PC-9 (cell line): ENCODE data around the gene PALM3. TPM values are rescaled to one million over a fixed set of nuclear protein-coding genes. Genes with fewer than 3 reads are reported as not detected.
"Not testable (repeated sequence)": the region's sequence is repeated elsewhere in the genome, so short reads cannot be mapped to it uniquely, and the experiment has no call there.

Experiments
- BruUV-seq: library from RNA; stranded (reverse); fragments of 400-500 nt; replicated peaks from 2 replicates; lab custom pipeline; 2021; lab: Mats Ljungman, UMichigan
- CTCF ChIA-PET: fragments of 300-600 bp; sonication (Branson Sonifier 250); formaldehyde crosslinking; loops from one replicate; lab custom pipeline; 2022; ENCODE audit warnings: antibody characterized with exemption; lab: Charles Lee
- POLR2A ChIA-PET: fragments of 300-600 bp; sonication (Branson Sonifier 250); formaldehyde crosslinking; loops from one replicate; lab custom pipeline; 2022; ENCODE audit warnings: antibody characterized with exemption; ENCODE audit not compliant: unreplicated experiment; lab: Charles Lee
- DNase-seq, 2 experiments: peaks; one replicate each; pipeline versions ENCODE4 v3.0.0 to v3.0.0-alpha.2; 2015 to 2022; ENCODE audit warnings: mixed read lengths in 1 of 2
- H2AFZ ChIP-seq: fragments of 200-600 bp; sonication (generic); 2 replicates; pipeline ENCODE4 v1.8.1; 2017; ENCODE audit warnings: antibody characterized with exemption
- H3F3A ChIP-seq: fragments of 200-600 bp; sonication (generic); 2 replicates; pipeline ENCODE4 v1.8.1; 2017; ENCODE audit warnings: antibody characterized with exemption, mild to moderate bottlenecking, low read depth; ENCODE audit not compliant: insufficient read depth
- H3K27ac ChIP-seq: fragments of 200-600 bp; sonication (generic); 2 replicates; pipeline ENCODE4 v1.6.1; 2016; ENCODE audit warnings: mixed run types
- H3K27me3 ChIP-seq: fragments of 200-600 bp; sonication (generic); 2 replicates; pipeline ENCODE4 v1.6.1; 2016; ENCODE audit warnings: low read depth, mixed run types; ENCODE audit not compliant: insufficient read depth
- H3K36me3 ChIP-seq: fragments of 200-600 bp; sonication (generic); 2 replicates; pipeline ENCODE4 v1.6.1; 2016; ENCODE audit warnings: low read depth, mixed run types
- H3K4me1 ChIP-seq: fragments of 200-600 bp; sonication (generic); replicated peaks from 2 replicates; pipeline ENCODE4 v1.6.1; 2016; ENCODE audit warnings: mixed run types; ENCODE audit not compliant: insufficient read depth
- H3K4me2 ChIP-seq: fragments of 200-600 bp; sonication (generic); 2 replicates; pipeline ENCODE4 v1.6.1; 2017; ENCODE audit warnings: mixed run types
- H3K4me3 ChIP-seq: fragments of 200-600 bp; sonication (generic); 2 replicates; pipeline ENCODE4 v1.6.1; 2016; ENCODE audit warnings: mixed run types
- H3K79me2 ChIP-seq: fragments of 200-600 bp; sonication (generic); 2 replicates; pipeline ENCODE4 v1.6.1; 2017; ENCODE audit warnings: low read depth, mixed run types
- H3K9me2 ChIP-seq: fragments of 200-600 bp; sonication (generic); 2 replicates; pipeline ENCODE4 v1.8.1; 2017; ENCODE audit warnings: mild to moderate bottlenecking; ENCODE audit not compliant: insufficient read depth
- H3K9me3 ChIP-seq: fragments of 200-600 bp; sonication (generic); 2 replicates; pipeline ENCODE4 v1.8.1; 2016; ENCODE audit warnings: low read depth; ENCODE audit not compliant: insufficient read depth
- H4K20me1 ChIP-seq: fragments of 200-600 bp; sonication (generic); 2 replicates; pipeline ENCODE4 v1.8.1; 2017; ENCODE audit not compliant: insufficient read depth
- CTCF ChIP-seq: fragments of 200-600 bp; sonication (generic); conservative IDR thresholded peaks from 2 replicates; pipeline ENCODE4 v1.6.1; 2017; ENCODE audit warnings: mixed run types, antibody characterized with exemption, mild to moderate bottlenecking, moderate library complexity
- EZH2 ChIP-seq: fragments of 200-600 bp; sonication (generic); IDR thresholded peaks from 2 replicates; pipeline ENCODE4 v1.8.0; 2017; ENCODE audit warnings: antibody characterized with exemption, low read depth
- intact Hi-C: fragments of 100-400 bp; cut with micrococcal nuclease; formaldehyde crosslinking; loops from one replicate; pipeline ENCODE4 v1.10.0; 2022; ENCODE audit not compliant: unreplicated experiment
- total RNA-seq: library from RNA; stranded (reverse); gene quantifications from 2 replicates; pipeline ENCODE4 v1.2.3, GENCODE V29; 2021

Gene PALM3
- total RNA-seq, 1 experiment from 2014 or later = 28.8 TPM

- CTCF ChIA-PET = no interaction called here
- H3K4me1 ChIP-seq = no peaks in the 10 kb centered on the region
- no peaks in the 10 kb centered on the region for H3K79me2 ChIP-seq
- no peak for DNase-seq
- H3K9me3 ChIP-seq = no peaks in the 10 kb centered on the region
- no peaks in the 10 kb centered on the region for H3F3A ChIP-seq
- POLR2A ChIA-PET = interaction anchor here (0.6 kb wide), 2 partner anchors 57 to 151 kb away, joined by 3 read pairs; no protein-coding TSS in a partner anchor
- H3K27me3 ChIP-seq = no peaks in the 10 kb centered on the region
- H3K27ac ChIP-seq = no peak overlapping the region
- H3K36me3 ChIP-seq = no peaks in the 10 kb centered on the region
- H2AFZ ChIP-seq = no peak overlapping the region
- TF ChIP-seq EZH2 = no peak
- TF ChIP-seq CTCF = no peak
- H4K20me1 ChIP-seq = no peaks in the 10 kb centered on the region
- no peak overlapping the region for H3K4me3 ChIP-seq
- H3K9me2 ChIP-seq = no peaks in the 10 kb centered on the region
- BruUV-seq = TSS peak; percentile 50
- no peak overlapping the region for H3K4me2 ChIP-seq
- intact Hi-C loops = no loop called here
Measured at GRCh38 chr19:14052470-14052869, 9.4 kb downstream of the PALM3 start.

GRCh38 chr19:14051980-14052379 lies 9.9 kb downstream of the PALM3 start:
- intact Hi-C loops = no loop called here
- POLR2A ChIA-PET = no interaction called here

GRCh38 chr19:14050961-14051360 lies 10.9 kb downstream of the PALM3 start:
- H3K9me3 ChIP-seq, DNase-seq, POLR2A ChIA-PET, H3K4me1 ChIP-seq, H3K4me2 ChIP-seq, H3K9me2 ChIP-seq, H4K20me1 ChIP-seq, H3F3A ChIP-seq, H3K27ac ChIP-seq, CTCF ChIA-PET, H3K27me3 ChIP-seq, H3K36me3 ChIP-seq, intact Hi-C loops, H2AFZ ChIP-seq, H3K4me3 ChIP-seq, BruUV-seq, H3K79me2 ChIP-seq: not testable (repeated sequence)

More at GRCh38 chr19:14051980-14052379, 9.9 kb downstream of the PALM3 start:
- Histone ChIP-seq H3K79me2 (no peaks in the 10 kb centered on the region), H3K36me3 (no peaks in the 10 kb centered on the region), H3K4me1 (no peaks in the 10 kb centered on the region), H3K9me3 (no peaks in the 10 kb centered on the region), H3K27ac (no peak overlapping the region), H3F3A (no peaks in the 10 kb centered on the region), H3K4me3 (no peak overlapping the region), H3K4me2 (no peak overlapping the region), H3K9me2 (no peaks in the 10 kb centered on the region), H2AFZ (no peak overlapping the region), H3K27me3 (no peaks in the 10 kb centered on the region), H4K20me1 (no peaks in the 10 kb centered on the region)
- no peak for DNase-seq
- no TSS peak for BruUV-seq
- CTCF ChIA-PET = no interaction called here
- TF ChIP-seq CTCF = no peak
- TF ChIP-seq EZH2 = no peak

GRCh38 chr19:14050512-14050911 lies 11.4 kb downstream of the PALM3 start:
- Histone ChIP-seq H3K9me3 (no peaks in the 10 kb centered on the region), H3K4me2 (no peak overlapping the region), H3F3A (no peaks in the 10 kb centered on the region), H3K36me3 (no peaks in the 10 kb centered on the region), H3K4me1 (no peaks in the 10 kb centered on the region), H3K27me3 (no peaks in the 10 kb centered on the region), H3K27ac (no peak overlapping the region), H2AFZ (no peak overlapping the region), H3K79me2 (no peaks in the 10 kb centered on the region), H4K20me1 (no peaks in the 10 kb centered on the region), H3K9me2 (no peaks in the 10 kb centered on the region), H3K4me3 (no peak overlapping the region)
- POLR2A ChIA-PET = interaction anchor here (0.6 kb wide), 1 partner anchor 31 kb away, joined by 3 read pairs; no protein-coding TSS in a partner anchor
- intact Hi-C loops = no loop called here
- CTCF ChIA-PET = no interaction called here
- DNase-seq = no peak
- TF ChIP-seq CTCF (no peak), EZH2 (no peak)
- no TSS peak for BruUV-seq
